Activated CD8-positive, alpha-beta memory T cell treated with anti-CD3 and anti-CD28 coated beads for 1 hour (primary cell): ENCODE results near the gene NLK.
"Not testable (repeated sequence)": the region's sequence is repeated elsewhere in the genome, so short reads cannot be mapped to it uniquely, and the experiment has no call there.

Experiments used
- DNase-seq, 2 donors: peaks; one replicate each; pipeline ENCODE4 v3.0.0-alpha.2; 2020; ENCODE audit warnings: low read depth in 1 of 2; ENCODE audit errors: extremely low read depth in 1 of 2

The NLK gene

DNA sequence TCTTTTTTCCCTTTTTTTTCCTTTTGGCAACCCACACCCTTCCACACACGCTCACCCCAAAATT is at the start of gene NLK:
NLK (plus strand) TSS at position 21 of the 64 bp plus-strand sequence. CDS start 197 bp downstream, outside the sequence.
- DNase-seq: no peak

DNA sequence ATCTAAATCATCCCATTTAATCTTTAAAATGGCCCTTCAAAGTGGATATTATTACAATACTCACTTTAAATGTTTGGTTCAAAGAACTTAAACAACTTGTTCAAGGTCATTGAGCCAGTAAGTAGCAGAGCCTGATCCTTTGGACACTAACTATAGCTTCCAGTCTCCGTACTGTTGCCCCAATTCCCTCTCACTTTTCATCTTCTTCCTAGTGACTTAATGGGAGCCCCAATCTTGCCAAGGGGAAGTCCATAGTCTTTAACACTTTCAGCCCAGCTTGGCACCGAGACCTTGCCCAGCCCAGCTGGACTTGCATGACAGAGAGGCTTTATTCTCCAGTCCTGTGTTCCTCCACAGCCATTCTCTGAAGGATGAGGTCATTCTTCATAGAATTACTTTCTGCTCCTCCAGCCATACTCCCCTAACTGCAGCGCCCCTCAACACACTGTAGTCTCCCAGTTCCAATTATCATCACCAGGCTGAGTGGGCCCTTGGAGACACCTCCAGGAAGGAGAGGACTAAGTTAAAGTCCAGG is 49.2 kb upstream of the NLK start:
- no peak for DNase-seq

DNA sequence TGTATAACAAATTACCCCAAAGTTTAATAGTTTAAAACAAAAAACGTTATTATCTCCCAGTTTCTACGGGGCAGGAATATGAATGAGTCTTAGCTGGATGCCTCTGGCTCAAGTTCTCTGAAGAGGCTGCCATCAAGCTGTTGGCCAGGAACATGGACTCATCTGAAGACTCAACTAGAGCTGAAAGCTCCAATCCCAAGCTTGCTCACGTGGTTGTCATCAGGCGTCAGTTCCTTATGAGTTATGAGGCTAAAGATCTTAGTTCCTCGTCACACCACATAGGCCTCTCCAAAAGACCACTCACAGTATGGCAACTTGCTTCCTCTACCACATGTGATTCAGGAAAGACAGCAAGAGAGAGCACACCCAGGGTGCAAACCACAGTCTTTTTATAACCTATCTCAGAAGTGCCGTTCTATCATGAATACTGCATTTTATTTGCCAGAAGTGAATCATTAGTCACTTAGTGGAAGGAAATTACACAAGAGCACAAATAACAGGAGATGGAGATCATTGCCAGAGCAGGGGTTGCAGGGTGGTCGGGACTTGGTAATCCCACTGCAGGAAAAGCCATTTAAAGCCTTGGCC is 48.7 kb upstream of the NLK start:
- DNase-seq: no peak

DNA sequence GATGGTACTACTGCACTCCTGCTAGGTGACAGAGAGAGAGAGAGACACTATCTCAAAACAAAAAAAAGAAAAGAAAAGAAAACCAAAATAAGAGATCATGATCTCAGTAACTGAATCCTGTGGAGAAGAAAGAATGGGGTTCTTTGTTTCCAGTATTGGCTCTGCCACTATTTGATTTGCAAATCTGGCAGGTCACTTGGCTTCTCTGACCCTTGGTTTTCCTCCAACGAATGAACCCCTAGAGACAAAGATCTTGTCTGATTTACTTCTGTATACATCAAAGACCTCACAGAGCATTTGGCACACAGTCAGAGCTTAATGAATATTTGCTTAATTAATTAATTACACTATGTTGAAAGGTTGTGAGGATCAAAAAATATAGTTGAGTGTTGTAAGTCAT is 47.9 kb upstream of the NLK start:
- DNase-seq: no peak

DNA sequence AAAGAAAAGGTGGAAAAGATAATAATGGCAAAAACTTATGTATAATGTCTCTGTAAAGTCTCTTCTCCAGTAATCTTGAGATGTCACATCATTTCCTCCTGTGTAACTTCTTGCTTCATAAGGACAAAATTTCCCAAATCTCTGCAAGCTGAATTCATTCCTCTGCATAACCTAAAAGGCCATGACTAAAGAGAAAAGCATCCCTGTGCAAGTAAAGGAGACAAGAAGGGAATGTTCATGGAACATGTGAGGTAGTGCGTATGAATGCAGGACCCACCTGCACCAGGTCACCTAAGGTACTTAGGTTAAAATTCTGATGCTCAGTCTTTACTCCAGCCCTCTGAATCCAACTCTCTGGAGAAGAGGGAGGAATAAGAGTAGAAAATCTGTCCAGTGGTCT is 46.9 kb upstream of the NLK start:
- no peak for DNase-seq

DNA sequence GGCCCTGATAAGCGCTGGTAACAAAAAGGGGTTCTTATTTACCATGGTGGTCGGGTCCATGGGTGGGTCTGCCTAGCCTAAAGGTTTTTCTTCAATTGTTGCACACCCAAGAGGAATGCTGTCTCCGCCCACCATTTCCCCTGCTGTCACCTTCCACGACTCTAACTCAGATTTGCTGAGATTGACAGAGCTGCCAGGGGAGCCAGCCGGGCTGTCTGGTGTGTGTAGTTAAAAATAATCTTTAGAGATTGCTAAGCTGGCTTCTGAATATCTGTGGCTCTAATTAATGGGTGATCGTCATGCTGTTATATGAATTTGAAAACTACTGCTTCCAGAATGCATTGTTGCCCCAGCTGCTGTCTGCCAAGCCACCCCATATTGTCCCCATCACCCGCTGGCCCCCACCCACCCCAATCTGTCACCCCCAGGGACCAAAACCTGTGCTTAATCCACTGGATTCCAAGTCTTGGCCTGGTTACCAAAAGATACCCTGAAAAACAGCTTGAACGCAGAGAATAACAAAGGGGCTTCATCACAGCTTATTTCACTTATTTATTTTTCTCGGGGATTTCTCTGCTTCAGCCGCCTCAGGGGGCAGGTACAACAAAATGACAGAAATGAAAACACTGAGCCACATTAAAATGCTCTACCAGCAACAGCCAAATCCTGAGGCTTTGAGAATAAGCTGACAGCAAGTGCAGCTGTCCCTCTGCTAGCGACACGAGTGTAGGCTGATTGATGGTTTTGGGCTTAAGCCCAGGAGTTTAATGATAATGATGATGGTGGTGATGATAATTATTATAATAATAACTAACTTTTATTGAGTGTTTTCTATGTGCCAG is 46.1 kb upstream of the NLK start:
- DNase-seq: no peak

DNA sequence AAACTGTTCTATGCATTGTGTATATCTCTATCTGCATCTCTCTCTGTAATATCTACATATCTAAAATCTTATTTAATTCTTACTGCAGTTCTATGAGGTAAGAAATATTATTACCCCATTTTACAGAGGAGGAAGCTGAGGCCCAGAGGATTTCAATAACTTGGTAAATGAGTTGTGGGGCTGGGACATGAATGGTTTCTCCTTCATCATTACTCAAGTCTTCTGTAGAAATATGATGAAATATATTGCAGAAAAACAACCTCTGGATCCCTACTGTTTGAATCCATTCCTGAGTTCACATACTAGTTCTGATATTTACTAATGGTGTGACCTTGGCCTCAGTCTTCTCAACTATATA is 45.5 kb upstream of the NLK start:
- DNase-seq: no peak

DNA sequence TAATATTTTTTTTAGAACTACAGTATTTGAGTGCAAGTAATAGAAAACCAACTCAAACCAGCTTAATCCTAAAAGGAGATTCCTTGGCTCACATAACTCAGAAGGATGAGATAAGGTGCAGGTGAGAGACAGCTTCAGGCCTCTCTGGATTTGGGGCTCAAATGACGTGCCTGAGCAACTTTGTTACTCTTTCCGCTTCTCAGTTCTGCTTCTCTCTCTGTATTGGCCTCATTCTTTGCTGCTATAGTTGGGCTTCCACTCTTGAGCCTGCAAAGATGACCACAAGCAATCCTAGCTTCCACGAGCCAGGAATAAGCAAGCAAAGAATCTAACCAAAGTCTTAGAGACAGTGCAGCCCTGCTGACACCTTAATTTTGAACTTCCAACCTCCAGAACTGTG is 45.0 kb upstream of the NLK start:
- no peak for DNase-seq

DNA sequence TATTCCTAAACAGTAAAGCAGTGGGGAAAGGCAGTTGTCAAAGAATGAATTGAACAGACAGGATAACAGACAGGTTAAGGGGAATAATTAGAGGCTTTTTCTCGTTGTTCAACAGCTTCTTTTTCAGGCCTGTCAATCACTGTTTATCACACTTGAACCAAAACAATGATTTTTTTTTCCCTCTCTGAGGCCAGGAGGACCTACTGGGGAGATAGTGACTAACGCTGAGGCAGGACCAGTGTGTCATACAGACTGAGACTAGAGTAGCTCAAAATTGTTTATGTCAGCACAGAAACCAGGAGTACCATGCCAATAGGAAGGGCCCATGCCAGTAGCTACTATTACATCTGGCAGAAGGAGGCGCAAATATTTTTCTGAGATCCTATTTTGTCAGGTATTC is 41.3 kb upstream of the NLK start:
- DNase-seq: no peak

DNA sequence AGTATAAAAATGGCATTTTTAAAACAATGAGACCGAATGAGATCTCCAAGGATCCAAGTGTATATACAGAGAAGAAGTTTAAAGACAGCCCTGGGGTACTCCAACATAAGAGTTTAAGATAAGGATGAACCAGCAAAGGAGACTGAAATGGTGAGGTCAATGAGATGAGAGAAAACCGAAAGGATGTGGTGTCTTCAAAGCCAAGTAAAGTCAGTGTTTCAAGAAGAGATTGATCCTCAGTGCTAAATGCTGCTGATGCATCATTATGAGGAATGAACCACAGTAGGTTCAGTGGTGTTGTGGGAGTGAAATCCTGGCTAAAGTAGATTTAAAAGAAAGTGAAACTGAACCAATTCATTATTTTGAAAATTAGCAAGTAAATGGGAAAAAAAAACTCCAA is 38.1 kb upstream of the NLK start:
- DNase-seq: no peak

DNA sequence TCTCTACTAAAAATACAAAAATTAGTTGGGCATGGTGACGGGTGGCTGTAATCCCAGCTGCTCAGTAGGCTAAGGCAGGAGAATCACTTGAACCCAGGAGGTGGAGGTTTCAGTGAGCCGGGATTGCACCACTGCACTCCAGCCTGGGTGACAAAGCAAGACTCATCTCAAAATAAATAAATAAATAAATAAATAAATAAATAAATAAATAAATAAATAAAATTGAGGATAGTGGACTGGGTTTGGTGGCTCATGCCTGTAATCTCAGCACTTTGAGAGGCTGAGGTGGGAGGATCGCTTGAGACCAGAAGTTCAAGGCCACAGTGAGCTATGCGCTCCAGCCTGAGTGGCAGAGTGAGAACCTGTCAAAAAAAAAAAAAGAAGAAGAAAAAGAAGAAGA is 34.6 kb upstream of the NLK start:
- DNase-seq: not testable (repeated sequence)

DNA sequence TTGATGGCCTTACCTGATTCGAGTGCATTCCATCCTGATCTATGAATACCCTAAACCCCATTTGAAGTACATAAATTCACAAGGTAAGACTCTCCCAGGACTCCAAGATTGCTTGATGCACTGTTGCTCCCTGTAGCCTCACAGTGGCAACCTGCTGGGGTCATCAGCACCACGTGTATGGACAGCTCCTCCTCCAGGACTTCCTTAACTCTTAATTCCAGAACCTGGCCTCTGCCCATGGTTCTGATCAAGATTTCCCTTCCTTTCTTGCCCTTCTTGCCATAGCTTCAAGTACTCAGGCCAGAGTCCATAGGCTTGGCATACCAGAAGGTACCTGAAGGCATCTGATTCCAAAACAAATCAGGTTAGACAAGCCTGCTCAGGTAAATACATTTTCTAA is 34.0 kb upstream of the NLK start:
- no peak for DNase-seq

DNA sequence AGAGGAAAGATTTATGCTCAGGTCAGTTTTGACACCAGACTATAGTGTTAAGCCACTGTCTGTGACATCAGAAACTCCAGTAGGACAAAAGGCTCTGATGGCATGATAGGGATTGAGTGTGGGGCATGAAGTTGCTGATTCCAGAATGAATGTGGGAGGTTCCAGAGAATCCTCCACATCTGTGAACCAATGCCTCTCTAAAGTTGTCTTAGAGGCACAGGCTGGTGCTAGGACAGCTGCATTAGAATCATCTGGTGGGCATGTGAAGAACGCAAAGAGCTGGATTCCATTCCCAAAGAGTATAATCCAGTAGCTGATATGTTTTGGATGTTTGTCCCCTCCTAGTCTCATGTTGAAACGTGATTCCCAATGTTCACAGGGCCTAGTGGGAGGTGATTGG is 32.1 kb upstream of the NLK start:
- no peak for DNase-seq

DNA sequence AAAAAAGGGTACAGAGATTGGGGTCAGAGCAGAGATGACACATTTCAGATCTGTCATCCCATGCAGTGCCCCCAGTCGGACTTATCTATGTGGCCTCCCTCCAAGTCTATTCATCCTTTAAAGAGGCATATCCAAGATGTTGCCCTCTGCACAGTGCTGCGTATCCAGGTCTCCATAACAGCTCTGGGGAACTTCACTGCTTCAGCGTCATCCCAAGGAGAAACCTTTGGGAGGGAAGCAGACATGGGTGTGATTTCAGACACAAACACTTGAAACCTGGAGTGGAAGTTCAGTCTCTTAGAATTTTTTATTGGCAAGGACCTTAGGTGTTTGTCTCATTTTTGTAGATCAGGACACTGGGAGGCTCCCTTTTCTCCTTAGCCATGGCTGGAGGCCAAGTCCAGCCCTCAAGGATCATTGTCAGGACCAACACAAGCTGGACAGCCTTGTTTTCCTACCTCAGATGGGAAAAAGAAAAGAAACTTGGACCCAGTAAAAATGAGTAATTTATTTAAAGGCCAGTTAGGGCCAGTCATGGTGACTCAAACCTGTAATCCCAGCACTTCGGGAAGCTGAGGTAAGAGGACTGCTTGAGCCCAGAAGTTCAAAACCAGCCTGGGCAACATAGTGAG is 23.9 kb upstream of the NLK start:
- DNase-seq: no peak

DNA sequence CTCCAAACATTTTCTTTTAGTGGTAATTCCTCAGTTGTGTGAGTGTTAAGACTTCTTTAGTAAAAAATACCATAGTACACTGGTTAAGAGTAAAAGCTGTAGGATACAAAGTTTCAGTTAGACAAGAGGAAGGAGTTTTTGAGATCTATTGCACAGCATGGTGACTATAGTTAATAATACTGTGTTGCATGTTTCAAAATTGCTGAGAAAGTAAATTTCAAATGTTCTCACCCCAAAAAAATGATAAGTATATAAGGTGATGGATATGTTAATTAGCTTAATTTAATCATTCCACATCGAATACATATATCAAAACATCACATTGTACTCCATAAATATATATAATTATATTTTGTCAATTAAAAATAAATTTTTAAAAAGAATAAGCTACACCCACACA is 22.0 kb upstream of the NLK start:
- DNase-seq: no peak

DNA sequence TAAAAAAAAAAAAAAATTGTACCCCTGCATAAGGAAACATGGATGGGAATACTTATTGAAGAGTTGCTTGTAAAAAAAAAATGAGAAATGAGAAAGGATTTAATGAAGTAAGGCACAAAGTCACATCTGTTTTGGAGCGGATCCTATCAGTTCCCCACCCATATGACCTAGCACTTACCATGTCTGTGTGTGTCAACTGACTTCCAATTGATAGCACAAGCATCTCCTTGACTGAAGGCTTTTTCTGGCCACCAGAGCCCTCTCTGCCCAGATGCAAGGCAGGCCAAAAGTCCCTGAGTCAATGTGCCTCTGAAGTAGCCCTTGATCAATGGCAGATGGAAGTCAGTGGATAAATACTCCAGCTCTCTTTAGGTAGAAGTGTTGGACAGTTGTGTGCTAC is 13.4 kb upstream of the NLK start:
- DNase-seq: no peak

DNA sequence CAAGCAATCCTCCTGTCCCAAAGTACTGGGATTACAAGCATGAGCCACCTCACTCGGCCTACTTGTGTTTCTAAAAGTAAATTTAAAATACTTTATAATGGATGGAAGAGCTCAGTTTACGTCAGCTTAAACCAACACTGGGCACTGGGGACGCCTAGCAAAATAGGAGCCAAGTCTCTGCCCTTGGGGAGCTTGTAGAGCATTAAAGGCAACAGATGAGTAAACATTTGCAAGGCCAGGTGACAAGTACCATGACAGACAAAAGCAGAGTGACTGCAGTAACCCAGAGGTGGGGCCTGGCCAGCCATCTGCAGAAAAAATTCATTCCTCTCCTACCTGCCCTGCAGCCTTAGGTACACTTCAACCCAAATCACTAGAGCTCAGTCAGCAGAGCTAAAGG is 12.1 kb upstream of the NLK start:
- DNase-seq: no peak

DNA sequence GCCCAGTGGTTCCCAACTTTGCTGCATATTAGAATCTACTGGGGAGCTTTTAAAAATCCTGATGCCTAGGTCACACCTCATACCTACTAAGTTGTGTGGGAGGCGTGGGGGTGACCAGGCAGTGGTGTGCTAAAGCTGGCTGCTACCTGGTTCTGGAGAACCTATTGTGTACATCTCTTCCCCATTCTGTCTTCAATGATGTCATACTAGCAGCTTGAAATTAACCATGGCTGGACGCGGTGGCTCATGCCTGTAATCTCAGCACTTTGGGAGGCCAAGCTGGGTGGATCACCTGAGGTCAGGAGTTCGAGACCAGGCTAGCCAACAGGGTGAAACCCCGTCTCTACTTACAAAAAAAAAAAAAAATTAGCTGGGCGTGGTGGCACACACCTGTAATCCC is 11.3 kb upstream of the NLK start:
- DNase-seq: no peak

DNA sequence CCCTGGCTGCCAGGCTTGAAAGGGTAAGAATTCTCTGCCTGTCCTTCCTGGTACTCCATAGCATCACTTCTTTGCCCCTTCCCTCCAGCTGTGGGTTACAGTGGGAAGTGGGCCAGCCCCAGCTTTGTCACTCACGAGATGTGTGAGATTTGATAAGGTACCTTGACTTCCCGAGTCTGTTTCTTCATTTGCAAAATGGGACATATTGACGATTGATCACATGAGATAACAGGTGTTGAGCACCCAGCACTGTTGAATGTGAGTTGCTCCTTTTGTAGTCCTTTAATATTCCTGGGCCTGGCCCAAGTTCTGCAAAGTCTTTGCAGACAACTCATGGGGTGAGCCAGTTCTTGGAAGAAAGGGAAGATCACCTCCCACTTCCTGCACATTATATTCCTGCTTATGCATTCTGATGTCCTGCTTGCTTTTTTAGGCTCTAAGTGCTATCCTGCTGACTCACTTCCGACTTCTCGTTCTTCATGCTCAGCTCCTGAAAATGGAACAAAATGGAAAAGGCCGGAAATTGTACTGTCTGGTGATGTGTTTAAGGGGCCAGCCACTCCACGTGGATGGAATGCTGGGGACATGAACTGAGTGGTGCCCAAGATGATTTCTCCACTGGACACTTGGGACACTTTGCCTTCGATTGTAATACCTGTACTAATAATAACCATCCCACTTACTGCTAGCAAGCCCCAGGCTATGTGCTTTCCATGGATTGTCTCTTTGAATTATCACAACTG is 8.3 kb upstream of the NLK start:
- no peak for DNase-seq

DNA sequence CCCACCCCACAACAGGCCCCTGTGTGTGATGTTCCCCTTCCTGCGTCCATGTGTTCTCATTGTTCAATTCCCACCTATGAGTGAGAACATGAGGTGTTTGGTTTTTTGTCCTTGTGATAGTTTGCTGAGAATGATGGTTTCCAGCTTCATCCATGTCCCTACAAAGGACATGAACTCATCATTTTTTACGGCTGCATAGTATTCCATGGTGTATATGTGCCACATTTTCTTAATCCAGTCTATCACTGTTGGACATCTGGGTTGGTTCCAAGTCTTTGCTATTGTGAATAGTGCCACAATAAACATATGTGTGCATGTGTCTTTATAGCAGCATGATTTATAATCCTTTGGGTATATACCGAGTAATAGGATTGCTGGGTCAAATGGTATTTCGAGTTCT is 7.0 kb upstream of the NLK start:
- not testable (repeated sequence) for DNase-seq

DNA sequence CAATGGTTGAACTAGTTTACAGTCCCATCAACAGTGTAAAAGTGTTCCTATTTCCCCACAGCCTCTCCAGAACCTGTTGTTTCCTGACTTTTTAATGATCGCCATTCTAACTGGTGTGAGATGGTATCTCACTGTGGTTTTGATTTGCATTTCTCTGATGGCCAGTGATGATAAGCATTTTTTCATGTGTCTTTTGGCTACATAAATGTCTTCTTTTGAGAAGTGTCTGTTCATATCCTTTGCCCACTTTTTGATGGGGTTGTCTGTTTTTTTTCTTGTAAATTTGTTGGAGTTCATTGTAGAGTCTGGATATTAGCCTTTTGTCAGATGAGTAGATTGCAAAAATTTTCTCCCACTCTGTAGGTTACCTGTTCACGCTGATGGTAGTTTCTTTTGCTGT is 6.6 kb upstream of the NLK start:
- DNase-seq: not testable (repeated sequence)

DNA sequence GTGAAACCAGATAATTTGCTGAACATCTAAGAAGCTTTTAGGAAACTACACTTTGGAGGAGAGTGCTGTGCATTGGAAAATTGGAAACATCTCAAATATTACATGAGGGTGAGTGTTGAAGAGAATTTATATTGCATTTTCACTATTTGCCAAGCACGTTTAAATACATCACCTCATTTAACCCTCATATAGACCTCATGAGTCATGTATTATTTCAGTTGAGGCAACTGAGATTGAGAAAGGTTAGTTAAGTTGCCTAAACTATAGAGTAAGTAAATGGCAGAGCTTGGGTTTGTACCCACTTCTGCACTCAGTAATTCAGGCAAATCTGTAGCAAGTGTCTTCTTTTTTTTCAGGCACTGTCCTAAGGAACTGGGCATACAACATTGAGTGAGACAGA is 3.7 kb upstream of the NLK start:
- no peak for DNase-seq
